NCI-H187 (cell line): ENCODE data around the gene FAM227A.
A peak's percentile ranks its signal among the peaks of the same experiment; 100 is the strongest.
"Not testable (repeated sequence)": the region's sequence is repeated elsewhere in the genome, so short reads cannot be mapped to it uniquely, and the experiment has no call there.

Experiments
- DNase-seq, 2 experiments: peaks; one replicate each; lab custom pipeline; 2025; lab: John Stamatoyannopoulos, UW

FAM227A gene

DNA sequence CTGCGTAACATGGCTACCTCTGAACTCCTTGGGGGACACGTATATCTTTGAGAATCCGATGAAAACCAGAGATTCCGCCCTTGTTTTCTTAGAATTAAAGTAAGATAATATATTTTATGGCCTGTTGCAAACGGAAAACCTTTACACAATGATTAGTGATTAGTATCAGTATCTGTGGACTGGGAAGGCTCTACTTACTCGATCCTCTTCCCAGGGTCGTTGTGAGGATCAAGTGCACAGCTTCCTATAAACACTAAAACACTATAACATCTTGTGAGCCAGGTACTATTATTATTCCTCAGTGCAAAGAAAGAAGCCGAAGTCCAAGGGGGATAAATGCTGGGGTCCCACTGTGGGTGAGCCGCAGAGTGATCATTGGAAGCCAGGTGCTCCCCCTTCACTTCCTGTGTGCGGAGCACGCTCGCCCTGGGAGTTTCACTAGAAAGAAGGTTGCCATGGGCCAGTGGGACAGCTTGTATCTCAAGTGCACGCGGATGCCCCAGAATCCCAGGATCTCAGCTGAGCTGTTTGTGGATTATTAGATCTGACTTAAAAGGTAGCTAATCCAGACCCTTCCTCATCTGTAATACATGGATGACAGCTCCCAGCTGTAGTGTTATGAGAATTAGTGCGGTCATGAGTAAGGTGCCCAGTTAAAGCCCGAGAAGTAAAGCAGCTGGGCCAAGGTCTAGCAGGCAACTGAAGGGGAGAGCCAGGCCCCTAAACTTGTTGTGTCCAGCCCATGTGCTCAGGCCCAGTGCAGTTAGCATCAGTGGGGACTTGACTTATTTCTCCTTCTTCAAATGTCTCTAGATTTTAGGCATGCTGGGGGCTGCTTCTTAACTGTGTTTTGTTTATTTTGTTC lies 1.1 kb upstream of the FAM227A start:
- DNase-seq: no peak

DNA sequence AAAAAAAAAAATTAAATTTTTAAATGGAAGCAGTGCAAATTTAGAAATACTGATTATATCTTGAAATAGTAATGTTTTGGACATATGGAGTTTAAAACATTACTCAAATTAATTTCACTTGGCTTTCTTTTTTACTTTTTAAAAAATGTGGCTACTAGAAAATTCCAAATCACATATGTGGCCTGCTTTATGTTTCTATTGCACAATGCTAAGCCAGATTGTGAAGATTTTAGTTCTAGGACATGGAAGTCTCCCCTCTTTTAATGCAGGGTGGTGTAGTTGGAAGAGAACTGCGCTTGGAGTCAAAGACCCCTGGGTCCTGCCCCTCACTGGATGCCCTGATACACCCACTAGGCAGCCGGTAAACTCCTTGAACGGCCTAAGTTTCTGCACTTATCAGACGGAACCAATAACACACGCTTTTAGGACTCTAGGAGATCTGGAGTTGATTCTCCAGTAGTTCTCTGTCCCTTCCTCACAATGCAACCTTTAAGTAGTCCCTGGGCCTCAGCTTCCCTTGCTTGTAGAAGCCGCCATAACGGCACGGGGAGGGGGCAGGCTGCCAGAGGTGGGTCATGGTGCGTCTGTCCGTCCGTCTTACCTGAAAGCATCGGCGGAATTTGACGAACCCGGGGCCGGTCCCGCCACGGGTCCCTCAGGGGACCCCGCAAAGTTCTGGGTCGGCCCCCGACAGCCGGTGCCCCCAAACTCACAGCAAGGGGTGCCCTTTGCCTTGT lies 505 bp downstream of the FAM227A start:
- DNase-seq: peak in 1 of 2 experiments; percentile 48

DNA sequence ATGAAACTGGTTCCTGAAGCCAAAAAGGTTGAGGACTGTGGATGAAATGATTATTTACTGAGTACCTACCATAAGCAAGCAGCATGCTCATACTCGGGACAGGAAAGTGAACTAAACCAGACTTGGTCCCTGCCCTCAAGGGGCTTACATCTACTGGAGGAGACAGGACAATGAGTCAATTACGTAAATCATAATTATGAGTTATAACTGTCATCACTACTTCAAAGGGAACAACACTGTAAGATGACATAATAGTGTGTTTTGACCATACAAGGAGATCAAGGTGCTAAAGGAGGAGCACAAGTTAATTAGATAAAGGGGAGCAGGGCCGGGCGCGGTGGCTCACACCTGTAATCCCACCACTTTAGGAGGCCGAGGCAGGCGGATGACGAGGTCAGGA lies 2.5 kb downstream of the FAM227A start:
- no peak for DNase-seq

DNA sequence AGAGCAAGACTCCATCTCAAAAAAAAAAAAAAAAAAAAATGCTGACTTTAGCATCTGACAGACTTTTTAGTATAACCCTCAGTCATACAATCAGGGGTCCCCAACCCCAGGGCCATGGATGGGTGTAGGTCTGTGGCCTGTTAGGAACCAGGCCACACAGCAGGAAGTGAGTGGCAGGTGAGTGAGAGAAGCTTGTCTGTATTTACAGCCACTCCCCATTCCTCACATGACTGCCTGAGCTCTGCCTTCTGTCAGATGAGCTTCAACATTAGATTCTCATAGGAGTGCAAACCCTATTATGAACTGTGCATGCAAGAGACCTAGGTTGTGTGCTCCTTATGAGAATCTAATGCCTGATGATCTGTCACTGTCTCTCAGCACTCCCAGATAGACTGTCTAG lies 3.3 kb downstream of the FAM227A start:
- DNase-seq: no peak

DNA sequence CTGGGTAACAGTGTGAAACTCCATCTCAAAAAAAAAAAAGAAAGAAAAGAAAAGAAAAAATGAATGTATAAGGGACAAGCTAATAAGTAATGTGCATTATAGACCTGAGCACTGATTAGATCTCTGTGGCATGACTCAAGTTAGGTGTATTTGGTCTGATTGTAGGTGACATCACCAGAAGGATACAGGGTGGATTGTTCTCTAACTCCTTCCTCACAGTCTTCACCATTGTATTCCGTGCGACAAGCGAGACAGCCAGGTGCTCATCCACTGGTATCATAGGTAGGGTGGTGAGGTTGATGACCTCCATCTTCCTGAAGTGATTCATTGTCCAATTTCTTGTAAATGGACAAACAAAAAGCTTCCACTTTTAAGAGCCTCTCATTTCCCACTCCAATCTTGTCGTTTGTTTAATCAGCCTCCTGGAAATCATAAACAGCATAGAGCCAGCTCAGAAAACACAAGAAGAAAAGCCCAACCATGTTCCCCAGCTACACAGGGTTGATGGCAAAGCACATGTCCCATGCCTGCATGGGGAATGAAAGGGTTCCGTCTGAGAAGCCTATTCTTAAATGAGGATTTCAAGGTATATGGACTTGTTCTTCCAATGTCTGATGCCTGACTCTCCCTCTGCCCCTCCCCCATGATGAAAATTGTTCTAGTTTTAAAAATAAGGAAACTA lies 6.2 kb downstream of the FAM227A start:
- DNase-seq: peak in 1 of 2 experiments; percentile 22

DNA sequence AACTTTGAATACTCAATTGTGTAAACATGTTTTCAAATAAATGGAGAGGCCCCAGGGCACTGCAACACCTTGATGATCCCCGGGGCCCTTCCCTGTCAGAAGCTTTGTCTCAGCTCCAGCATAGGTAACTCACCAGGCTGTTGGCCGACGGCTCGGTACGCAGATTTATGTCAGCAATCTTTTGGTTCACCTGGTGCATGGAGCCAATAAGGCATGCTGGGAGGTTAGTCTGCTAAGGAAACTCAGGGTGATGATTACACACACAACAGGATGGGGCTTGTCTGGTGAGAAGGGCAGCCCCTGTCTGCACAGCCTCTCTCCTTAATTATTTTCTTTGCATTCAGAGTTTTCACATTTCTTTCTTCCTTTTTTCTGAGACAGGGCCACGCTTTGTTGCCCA lies 10.8 kb downstream of the FAM227A start:
- DNase-seq: no peak

DNA sequence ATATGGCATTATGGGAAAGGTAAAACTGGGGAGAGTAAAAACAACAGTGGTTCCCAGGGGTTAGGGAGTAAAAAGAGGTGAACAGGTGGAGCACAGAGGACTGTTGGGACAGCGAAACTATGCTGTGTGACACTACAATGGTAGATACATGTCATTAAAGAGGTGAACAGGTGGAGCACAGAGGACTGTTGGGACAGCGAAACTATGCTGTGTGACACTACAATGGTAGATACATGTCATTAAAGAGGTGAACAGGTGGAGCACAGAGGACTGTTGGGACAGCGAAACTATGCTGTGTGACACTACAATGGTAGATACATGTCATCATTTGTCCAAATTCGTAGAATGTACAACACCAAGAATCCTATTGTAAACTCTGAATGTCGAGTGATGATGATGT lies 11.9 kb downstream of the FAM227A start:
- DNase-seq: not testable (repeated sequence)

DNA sequence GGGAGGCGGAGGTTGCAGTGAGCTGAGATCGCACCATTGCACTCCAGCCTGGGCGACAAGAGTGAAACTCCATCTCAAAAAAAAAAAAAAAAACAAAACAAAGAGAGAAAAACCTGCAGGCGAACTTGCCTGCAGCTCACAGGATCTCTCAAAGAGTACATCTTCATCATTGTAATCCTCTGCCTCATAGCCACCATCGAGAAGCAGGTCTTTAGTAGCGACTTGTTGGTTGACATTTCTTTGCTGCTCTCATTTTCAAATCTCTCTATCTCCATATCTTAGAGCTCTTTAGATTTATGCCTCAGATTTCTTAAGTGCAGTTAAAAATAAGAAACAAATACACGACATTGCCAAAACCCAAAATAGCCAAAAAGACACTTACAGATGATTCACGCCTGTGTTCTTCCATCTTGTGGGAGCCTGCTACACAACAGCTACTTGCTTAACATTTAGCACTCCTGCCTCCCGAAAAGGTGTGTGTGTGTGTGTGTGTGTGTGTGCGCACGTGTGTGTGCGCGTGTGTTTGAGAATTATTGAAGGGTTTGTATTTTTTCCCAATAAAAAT lies 14.6 kb downstream of the FAM227A start:
- no peak for DNase-seq

DNA sequence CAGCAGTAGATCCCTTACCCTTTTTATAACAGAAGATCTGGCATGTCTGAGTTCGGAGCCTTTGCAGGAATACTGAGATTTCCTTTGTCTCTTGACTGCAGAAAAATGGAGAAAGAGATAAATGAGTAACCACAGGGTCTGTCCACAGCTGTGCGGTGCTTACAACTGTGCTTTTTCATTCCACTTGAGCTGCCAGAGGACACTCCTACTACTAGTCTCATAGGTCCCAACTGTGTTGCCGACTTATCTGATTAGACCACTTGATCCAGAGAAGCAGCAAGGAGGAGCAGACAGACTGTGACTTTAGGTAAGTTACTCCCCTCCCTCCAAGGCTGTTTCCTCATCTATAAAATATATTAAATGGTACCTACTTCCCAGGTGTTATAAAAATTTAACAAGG lies 17.5 kb downstream of the FAM227A start:
- DNase-seq: no peak

DNA sequence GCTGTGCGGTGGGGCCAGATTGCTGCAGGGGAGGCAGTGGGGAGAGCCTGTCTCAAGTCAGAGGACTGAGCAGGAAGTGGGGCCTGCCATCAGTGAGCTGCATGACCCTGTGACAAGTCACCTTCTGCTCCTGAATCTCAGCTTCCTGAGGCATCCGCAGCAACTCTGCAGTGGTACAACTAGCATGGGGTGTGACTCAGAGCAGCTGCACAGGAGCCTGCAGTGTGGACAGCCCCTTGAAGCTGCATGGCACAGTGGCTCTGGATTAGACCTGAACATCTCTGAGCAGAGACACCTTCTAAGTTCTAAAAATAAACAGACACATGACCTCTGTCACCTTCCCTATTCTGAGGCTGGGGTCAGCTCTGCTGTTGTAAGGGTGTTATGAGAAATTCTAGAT lies 18.0 kb downstream of the FAM227A start:
- DNase-seq: no peak

DNA sequence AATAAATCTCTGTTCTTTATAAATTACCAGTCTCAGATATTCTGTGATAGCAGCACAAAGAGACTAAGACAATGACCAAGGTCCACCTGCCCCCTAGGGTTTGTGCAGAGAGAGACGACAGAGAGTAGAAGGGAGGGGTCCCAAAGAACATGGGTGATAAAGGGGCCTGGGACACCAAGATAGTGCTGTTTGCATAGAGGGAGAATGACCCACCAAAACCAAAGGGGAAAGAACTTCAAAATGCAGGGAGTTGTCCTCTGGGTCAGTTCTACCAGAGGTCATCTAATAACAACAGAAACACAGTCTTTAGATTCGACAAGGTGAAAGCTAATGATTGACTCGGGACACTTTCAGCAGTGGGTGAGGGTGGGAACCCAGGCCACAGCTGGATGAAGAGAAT lies 23.7 kb downstream of the FAM227A start:
- no peak for DNase-seq

DNA sequence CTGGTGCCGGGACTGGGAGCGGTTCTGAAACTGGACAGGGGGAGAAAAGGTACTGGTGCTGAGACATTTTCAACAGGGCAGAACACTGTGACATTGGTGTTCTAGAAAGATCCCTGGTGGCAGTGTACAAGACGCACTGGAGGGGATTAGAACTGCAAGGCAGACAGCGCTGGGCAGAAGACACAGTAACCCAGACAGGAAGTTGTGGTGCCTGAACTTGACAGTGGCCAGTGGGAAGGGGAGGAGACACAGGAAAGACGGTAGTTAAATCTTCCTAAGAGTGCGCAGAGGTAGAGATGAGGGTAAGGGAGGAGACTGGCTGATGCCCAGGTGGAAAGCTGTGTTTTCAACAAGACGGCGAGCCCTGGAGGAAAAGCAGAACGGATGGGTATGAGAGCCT lies 24.5 kb downstream of the FAM227A start:
- no peak for DNase-seq

DNA sequence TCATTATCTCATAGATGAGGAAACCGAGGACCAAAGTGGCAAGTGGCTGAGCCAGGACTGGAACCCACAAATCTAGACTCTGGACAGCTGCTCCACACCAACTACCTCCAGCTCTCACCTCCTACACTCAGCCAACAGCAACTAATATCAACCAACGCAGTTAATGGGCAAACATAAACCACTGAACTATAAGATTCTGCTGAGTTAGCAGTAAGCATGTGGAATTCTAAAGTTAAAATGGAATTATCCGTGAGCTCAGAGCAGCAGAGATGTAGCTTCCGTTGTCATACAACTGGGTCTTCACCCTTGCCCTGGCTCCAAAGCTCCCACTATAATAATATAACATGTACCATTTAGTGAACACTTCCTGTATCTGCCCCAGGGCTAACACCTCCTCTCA lies 27.1 kb downstream of the FAM227A start:
- no peak for DNase-seq

DNA sequence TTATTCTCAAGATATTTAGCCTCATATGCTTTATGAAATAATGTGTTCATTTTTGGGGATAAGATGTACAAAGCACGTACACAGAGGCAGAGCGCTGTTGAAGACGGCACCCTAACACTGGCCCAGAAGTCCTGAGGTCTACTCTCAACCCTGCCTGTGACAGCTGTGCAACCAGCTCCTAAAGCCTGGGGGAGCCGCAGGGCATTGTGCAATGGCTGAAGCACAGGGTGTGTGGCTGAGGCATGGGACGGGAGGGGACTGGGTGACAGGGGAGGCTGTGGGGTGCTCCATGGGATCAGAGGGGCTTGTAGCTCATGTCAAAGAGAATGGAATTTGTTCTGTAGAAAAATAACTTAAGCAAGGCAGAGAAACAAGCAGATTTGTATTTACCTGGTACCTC lies 27.7 kb downstream of the FAM227A start:
- no peak for DNase-seq

DNA sequence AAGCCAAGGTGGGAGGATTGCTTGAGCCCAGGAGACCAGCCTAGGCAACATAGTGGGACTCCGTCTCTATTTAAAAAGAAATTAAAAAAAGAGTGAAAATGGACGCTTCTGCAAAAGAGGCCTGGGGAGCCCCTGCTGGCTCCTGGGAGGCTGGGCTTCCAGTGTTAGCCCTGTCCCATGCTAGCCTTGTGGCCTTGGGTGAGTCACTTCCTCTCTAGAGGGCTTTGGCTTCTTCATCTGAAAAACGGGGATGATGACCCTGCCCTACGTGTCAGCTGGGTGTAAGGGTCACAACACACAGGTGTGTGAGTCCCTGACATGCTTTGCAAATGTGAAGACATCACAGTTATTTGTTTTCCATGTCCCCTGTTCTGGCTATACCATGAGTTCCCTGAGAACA lies 32.8 kb downstream of the FAM227A start:
- no peak for DNase-seq

DNA sequence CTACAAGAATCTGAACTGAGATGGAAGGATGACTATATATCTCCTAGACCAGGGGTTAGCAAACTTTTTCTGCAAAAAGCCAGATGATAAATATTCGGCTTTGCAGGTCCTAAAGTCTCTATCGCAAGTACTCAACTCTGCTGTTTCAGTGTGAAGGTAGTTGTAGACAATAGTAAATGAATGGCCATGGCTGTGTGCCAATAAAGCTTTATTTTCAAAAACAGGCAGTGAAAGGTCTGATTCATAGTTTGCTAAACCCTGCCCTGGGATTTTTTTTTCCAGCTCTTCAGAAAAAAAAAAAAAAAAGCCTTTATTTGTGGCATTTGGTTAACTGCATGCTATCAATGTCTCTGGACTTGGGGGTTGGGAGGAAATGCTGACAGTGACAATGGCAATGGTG lies 37.5 kb downstream of the FAM227A start:
- DNase-seq: no peak

DNA sequence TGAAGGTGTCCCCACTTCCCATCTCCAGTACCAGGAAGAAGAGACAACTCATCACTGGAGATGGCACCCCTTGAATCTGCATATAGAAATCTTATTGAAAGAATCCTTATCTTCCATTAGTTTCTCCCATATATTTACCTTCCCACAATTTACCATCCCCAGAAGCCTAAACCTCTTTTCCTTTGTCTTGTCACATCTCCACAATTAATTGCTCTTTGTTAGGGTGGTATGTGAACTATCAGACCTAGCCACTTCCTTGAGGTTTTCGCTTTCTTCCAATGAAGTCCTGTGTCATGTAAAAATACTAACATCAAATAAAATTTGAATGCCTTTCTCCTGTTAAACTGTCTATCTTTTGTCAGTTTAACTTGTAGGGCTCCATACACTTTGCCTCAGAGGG lies 37.9 kb downstream of the FAM227A start:
- no peak for DNase-seq

DNA sequence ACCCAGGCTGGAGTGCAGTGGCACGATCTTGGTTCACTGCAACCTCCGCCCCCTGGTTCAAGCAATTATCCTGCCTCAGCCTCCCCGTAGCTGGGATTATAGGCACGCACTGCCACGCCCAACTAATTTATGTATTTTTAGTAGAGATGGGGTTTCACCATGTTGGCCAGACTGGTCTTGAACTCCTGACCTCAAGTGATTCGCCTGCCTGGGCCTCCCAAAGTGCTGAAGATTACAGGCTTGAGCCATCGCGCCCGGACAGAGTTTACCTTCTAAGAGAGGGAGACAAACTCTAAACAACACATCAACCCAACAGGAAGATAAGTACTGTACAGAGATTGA lies 41.2 kb downstream of the FAM227A start:
- DNase-seq: not testable (repeated sequence)

DNA sequence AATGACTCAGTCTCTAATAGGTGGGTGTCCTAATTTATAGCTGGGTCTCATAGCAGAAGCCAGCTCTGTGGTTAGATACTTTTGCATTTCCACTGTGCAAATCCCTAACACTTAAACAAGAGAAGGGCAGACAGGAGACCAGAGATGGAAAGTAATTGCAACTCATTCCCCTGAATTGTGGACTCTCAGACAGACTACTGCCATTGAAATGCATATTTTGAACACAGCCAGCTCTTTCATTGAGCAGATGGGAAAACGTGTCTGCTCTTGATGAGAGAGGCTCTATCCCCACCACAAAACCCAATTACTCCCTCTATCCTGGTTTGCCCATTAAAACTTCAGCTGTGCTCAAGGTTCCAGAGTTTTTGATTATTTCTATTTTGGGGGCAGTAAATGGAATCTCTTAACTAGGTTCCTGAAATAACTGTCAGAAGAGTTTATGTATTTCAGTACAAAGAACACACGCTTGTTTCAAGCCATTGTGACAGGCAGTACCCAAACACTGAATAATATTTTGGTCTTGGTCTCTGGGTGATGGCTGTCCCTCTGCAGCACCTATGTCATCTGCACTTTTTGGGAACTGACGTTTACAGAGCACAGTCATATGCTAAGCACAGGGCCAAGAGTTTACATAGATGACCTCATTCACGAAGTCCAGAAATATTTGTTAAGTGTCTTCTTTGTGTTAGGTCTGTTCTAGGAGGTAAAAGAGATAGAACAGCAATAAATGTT lies 41.7 kb downstream of the FAM227A start:
- no peak for DNase-seq

DNA sequence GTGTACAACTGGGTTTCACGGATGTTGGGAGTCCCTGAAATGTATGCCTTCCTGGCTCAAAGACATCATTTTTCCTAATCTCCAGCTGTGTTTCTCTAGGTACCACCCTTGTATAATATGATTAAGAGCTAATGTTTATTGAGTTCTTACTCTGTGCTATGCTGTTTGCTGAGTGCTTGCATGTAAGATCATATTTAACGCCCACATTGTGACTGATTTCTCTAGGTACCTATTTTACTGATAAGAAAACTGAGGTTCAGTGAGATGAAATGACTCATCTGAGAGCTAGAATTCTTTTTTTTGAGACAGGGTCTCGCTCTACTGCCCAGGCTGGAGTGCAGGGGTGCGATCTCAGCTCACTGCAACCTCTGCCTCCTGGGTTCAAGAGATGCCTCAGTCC lies 42.6 kb downstream of the FAM227A start:
- no peak for DNase-seq

DNA sequence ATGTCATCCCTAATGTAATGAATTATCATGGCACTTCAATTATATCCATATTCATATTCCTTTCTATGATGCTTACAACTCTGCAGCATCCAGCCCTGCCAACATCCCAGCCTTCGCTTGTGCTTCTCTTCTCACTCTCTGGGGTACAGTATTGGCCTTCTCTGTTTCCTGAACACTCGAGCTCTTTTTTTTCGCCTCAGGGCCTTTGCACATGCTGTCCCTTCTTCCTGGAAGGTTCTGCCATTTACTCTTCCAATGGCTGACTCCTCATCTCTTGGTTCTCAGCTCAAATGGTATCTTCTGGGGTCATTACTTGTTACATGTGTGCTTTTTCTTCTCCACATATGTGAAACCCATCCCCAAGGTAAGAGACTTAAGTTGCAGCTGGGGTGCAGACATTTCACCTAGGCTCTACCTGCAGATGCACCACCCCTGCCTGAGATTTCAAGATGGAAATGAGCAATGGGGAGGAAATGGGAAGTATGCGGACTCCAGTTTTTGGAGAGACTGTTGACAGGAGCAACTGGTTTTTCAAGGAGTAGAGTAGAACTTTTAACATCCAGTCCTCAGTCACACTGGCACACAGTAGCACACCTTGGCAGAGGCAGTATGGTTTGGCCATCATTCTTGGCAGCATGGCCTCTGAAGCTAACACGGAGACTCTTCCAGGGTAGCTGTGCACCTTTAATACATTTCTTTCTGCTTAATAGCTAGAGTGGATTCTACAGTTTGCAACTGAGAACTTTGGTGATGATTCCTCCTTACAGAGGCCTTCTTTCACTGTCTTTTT lies 43.8 kb downstream of the FAM227A start:
- DNase-seq: no peak
